Spleen (tissue), 7 donors: ENCODE measurements around the gene FAM9C.

ENCODE experiments used
- CTCF ChIP-seq, 11 experiments: fragments of 200-600 bp in 7 of 11; fragments of 450-650 bp in 4 of 11; sonication (generic) in 4 of 11; IDR thresholded peaks in 8 of 11; conservative IDR thresholded peaks in 3 of 11; 1 replicate in 7 of 11; 2 replicates in 4 of 11; pipeline versions ENCODE4 v1.4.0 to v1.8.0; 2016 to 2021; ENCODE audit warnings: antibody characterized with exemption in 11 of 11, inconsistent platforms in 4 of 11, mild to moderate bottlenecking in 1 of 11
- POLR2A ChIP-seq, 3 donors: fragments of 450-650 bp; IDR thresholded peaks; one replicate each; pipeline ENCODE4 v1.5.1; 2017; ENCODE audit warnings: antibody characterized with exemption in 3 of 3, mild to moderate bottlenecking in 1 of 3
- donor health status: DM: no; HTN: no; CAD: no; lungs with moderate emphysema.
- donor health status: DM: no; HTN: no; CAD: no.
- donor health status: DM: no; HTN: no; CAD: no.

- no peak for TF ChIP-seq CTCF (IDR thresholded peaks at IDR 0.05 in 8 of 11, conservative IDR thresholded peaks at IDR 0.05 in 3 of 11)
- TF ChIP-seq POLR2A (IDR thresholded peaks at IDR 0.05): no peak
These were observed 6.7 kb upstream of the FAM9C start for GRCh38 chrX:13051167-13051528.
